Right lobe of liver (tissue), 6 donors: ENCODE data around the gene JUN. TPM values are rescaled to one million over a fixed set of nuclear protein-coding genes. Genes with fewer than 3 reads are reported as not detected.

ENCODE experiments used
- ATAC-seq, 4 donors: fragments of 200-7000 bp; cut with Tn5 transposase; one replicate each; pipeline ENCODE4 v1.9.1; 2020; ENCODE audit warnings: mild to moderate bottlenecking in 4 of 4, moderate library complexity in 4 of 4
- DNase-seq, 3 donors: peaks; one replicate each; pipeline ENCODE4 v3.0.0-alpha.2; 2020
- H3K27ac ChIP-seq, 3 donors: fragments of 200-600 bp; one replicate each; pipeline ENCODE4 v1.8.0; 2022
- H3K27me3 ChIP-seq, 2 donors: fragments of 200-600 bp; one replicate each; pipeline ENCODE4 v1.8.0; 2022
- H3K36me3 ChIP-seq, 4 donors: fragments of 200-600 bp; sonication (generic) in 1 of 4; one replicate each; pipeline versions ENCODE4 v1.5.1 to v1.8.0; 2017 to 2022; ENCODE audit warnings: control low read depth in 1 of 4
- H3K4me1 ChIP-seq, 4 donors: fragments of 200-600 bp; sonication (generic) in 1 of 4; one replicate each; pipeline versions ENCODE4 v1.5.1 to v1.8.0; 2017 to 2022; ENCODE audit warnings: control low read depth in 1 of 4
- H3K4me3 ChIP-seq, 3 donors: fragments of 200-600 bp; one replicate each; pipeline ENCODE4 v1.8.0; 2022
- H3K9me3 ChIP-seq, 4 donors: fragments of 200-600 bp; sonication (generic) in 1 of 4; one replicate each; pipeline versions ENCODE4 v1.5.1 to v1.8.0; 2017 to 2022; ENCODE audit warnings: control low read depth in 1 of 4
- POLR2A ChIP-seq: fragments of 450-650 bp; IDR thresholded peaks from one replicate; pipeline ENCODE4 v1.6.1; 2017; ENCODE audit warnings: antibody characterized with exemption, mild to moderate bottlenecking
- WGBS: methylation state at CpG from one replicate; pipeline ENCODE4 v1.1.6; 2018; ENCODE audit warnings: low coverage, low lambda C conversion rate; ENCODE audit not compliant: insufficient coverage; ENCODE audit errors: missing lambda C conversion rate; 5-methylcytosine and 5-hydroxymethylcytosine counted together
- intact Hi-C, 2 donors: fragments of 100-400 bp; cut with DNase I; formaldehyde crosslinking; loops; one replicate each; pipeline versions ENCODE4 v1.11.2 to v1.14.1; 2022
- total RNA-seq, 6 experiments: library from RNA; depleted of rRNA in 2 of 6; stranded (reverse); fragments of >200 nt in 2 of 6; fragmentation: NEBNext Ultra II Directional in 3 of 6; extraction: Animal tissue kit (Norgen Biotek cat#: 25700) in 3 of 6; gene quantifications; one replicate each; pipeline versions ENCODE4 v1.1.0 to v1.2.4, GENCODE V29; 2016 to 2023
- TF ChIP-seq, protein P1 (sequence below), 4 donors: fragments of 200-600 bp in 3 of 4; fragments of 450-650 bp in 1 of 4; IDR thresholded peaks; one replicate each; pipeline versions ENCODE4 v1.5.1 to v1.8.0; 2016 to 2022; ENCODE audit warnings: antibody characterized with exemption in 4 of 4, mild to moderate bottlenecking in 2 of 4
- donor health status: DM: no; HTN: yes; CAD: no.
- donor health status: DM: no; HTN: no; CAD: no.
- donor health status: DM: no; HTN: no; CAD: no.
- donor health status: DM: no; HTN: yes; CAD: no.
- donor health status: DM: no; HTN: yes; CAD: no.

The JUN gene
- total RNA-seq, 6 experiments from 2014 or later: 9.3 to 116 (median 88.1) TPM

DNA sequence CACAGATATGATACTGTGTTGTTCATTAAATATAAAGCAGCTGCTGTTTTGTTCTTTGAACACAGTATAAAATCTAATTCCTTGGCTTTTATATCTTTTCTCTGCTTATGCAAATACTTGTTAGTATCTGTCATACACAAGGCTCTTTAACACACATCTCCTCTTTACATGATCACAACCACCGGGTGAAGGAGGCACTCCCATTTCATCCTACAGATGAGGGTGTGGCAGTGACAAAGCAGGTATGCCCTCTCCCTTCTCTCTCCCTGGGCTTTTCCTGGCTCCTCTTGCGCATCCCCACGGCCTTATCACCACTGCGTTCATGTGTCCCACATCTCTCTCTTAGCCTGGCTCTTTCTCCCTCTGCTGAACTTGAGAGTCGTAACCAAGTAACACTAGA is 38.2 kb downstream of the JUN start:
- TF ChIP-seq, protein P1, sequence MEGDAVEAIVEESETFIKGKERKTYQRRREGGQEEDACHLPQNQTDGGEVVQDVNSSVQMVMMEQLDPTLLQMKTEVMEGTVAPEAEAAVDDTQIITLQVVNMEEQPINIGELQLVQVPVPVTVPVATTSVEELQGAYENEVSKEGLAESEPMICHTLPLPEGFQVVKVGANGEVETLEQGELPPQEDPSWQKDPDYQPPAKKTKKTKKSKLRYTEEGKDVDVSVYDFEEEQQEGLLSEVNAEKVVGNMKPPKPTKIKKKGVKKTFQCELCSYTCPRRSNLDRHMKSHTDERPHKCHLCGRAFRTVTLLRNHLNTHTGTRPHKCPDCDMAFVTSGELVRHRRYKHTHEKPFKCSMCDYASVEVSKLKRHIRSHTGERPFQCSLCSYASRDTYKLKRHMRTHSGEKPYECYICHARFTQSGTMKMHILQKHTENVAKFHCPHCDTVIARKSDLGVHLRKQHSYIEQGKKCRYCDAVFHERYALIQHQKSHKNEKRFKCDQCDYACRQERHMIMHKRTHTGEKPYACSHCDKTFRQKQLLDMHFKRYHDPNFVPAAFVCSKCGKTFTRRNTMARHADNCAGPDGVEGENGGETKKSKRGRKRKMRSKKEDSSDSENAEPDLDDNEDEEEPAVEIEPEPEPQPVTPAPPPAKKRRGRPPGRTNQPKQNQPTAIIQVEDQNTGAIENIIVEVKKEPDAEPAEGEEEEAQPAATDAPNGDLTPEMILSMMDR (IDR thresholded peaks at IDR 0.05): no peak
- TF ChIP-seq POLR2A: no peak
- Histone ChIP-seq H3K9me3 (no peaks in the 10 kb centered on the region), H3K27me3 (no peaks in the 10 kb centered on the region), H3K27ac (no peak overlapping the region), H3K4me3 (no peak overlapping the region), H3K4me1 (no peaks in the 10 kb centered on the region), H3K36me3 (no peaks in the 10 kb centered on the region)
- DNase-seq: no peak
- no peak for ATAC-seq
- intact Hi-C loops: no loop called here
- WGBS: 69% methylated on average over 5 of the region's 5 CpGs

DNA sequence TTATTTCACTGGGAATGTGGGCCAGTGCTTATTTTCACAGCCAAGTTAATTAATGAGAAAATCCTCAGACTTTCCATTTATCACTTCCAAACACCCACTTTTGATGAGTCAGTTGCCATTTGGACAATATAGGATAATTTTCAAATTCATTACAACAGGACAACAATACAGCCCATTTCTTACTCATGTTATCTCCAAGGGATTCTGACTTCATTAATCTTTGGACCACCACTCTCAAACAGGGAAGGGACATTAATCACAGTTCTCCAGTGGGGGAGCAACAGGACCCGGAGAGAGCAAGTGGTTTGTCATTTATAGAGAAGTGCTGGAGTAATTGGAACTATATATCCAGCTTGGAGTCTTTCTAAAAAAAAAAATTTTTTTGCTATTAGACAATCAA is 38.7 kb downstream of the JUN start:
- 76% methylated on average over 1 of the region's 1 CpG for WGBS
- DNase-seq (no peak), ATAC-seq (no peak)
- Histone ChIP-seq H3K27me3 (no peaks in the 10 kb centered on the region), H3K4me1 (no peaks in the 10 kb centered on the region), H3K4me3 (no peak overlapping the region), H3K36me3 (no peaks in the 10 kb centered on the region), H3K27ac (no peak overlapping the region), H3K9me3 (no peaks in the 10 kb centered on the region)
- no peak for TF ChIP-seq POLR2A
- TF ChIP-seq, protein P1 (IDR thresholded peaks at IDR 0.05): no peak
- intact Hi-C loops: no loop called here

DNA sequence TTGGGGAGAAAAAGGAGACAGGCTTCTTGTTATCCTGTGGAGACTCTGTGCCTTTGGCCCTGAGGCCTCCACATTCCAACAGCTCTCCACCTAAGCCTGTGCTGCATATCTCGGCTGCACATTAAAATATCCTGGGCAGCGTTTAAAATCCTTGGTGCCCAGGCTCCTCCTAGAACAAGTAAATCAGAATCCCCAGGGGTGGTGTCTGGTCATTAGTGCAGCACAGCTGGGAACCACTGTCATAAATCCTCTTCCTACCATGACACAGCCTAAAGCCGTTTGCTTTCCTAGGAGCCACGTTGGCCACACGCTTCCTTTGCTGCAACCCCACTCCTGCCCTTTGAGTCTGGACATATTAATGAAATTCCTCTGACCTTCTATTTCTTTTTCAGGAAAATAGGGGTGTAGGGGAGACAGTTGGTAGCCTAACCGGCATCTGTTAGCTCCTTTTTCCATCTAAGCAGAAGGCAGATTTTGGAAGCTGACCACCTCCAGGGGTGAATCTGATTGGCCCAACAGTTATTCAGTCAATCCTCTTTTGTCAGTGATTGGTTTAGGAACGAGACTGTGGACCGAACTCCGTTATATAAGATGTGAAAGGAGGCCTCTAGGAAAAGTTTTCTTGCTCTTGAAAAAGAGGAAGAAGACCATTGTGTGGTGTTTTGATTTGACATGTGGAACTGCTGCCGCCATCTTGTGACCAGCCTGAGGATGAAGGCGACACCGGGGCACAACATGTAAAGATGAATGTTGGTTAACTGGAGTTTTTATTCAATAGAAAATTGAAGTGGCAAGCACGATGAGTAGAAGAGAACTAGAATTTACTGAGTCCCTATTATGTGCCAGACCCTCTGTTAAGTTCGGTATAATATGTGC is 41.9 kb downstream of the JUN start:
- intact Hi-C loops: no loop called here
- H3K27ac ChIP-seq: no peak overlapping the region
- H3K4me1 ChIP-seq: no peaks in the 10 kb centered on the region
- H3K36me3 ChIP-seq: no peaks in the 10 kb centered on the region
- H3K9me3 ChIP-seq: no peaks in the 10 kb centered on the region
- no peaks in the 10 kb centered on the region for H3K27me3 ChIP-seq
- DNase-seq: no peak
- no peak for ATAC-seq
- TF ChIP-seq POLR2A: no peak
- TF ChIP-seq, protein P1 (IDR thresholded peaks at IDR 0.05): no peak
- WGBS: 86% methylated on average over 14 of the region's 14 CpGs
- no peak overlapping the region for H3K4me3 ChIP-seq

DNA sequence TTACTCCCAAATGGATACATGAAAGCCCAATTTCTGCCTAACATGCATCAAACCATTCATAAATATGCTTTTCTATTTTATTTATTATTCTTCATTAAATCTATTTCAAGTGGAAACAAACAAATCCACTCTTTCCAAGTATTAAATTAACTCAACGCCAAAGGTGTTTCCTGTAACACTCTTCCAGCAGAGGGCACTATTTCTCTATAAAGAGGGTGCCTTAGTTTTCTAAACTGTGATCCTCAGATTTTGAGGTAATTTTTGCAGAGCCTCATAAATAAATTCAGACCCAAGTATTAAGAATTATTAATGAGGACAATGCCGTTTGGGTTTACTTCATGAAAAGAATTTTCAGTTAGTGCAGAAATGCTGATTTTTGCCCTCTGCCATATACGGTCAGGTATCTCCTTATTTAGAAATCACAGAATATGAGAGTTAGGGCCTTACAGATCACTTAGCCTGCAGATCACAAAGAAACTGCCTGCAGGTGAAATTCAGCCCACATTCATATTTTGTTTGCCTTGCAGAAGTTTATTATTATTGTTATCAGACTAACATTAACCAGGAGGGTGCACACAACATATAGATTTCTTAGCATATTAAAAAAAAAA is 43.9 kb downstream of the JUN start:
- H3K4me1 ChIP-seq: no peaks in the 10 kb centered on the region
- no peaks in the 10 kb centered on the region for H3K27me3 ChIP-seq
- H3K4me3 ChIP-seq: no peak overlapping the region
- TF ChIP-seq POLR2A: no peak
- TF ChIP-seq, protein P1 (IDR thresholded peaks at IDR 0.05): peak; percentile 78 to 89 (median 87)
- no peak overlapping the region for H3K27ac ChIP-seq
- peak; percentile 73 to 90 (median 80) for ATAC-seq
- intact Hi-C loops: no loop called here
- H3K9me3 ChIP-seq: no peaks in the 10 kb centered on the region
- WGBS: 20% methylated on average over 3 of the region's 3 CpGs
- no peaks in the 10 kb centered on the region for H3K36me3 ChIP-seq
- DNase-seq: no peak
